ENCODE data around the gene NFE2L1. TPM values are rescaled to one million over a fixed set of nuclear protein-coding genes. Genes with fewer than 3 reads are reported as not detected.

The NFE2L1 gene
- total and polyA plus RNA-seq, 2 experiments from 2014 or later: 42.4 to 86.4 TPM

GRCh38 chr17:48004983-48005382 lies 43.2 kb upstream of the NFE2L1 start:
- H3K4me1 ChIP-seq (ENCODE audit: insufficient read depth): peaks cover 15% of the 10 kb centered on the region

GRCh38 chr17:48006936-48007709 lies 41.0 kb upstream of the NFE2L1 start:
- H3K79me2 ChIP-seq: no peaks in the 10 kb centered on the region
- peaks cover 22% of the 10 kb centered on the region for H3K4me1 ChIP-seq (ENCODE audit: insufficient read depth)
- H3K4me3 ChIP-seq: no peak overlapping the region
- H3K9me2 ChIP-seq (replicated peaks; ENCODE audit: insufficient read depth): no peaks in the 10 kb centered on the region
- H4K20me1 ChIP-seq (ENCODE audit: insufficient read depth, poor library complexity, severe bottlenecking): no peaks in the 10 kb centered on the region
- no peak overlapping the region for H3K4me2 ChIP-seq
- TF ChIP-seq CTCF (IDR thresholded peaks at IDR 0.05; ENCODE audit: poor library complexity) (no peak), EZH2 (IDR thresholded peaks at IDR 0.05; ENCODE audit: borderline replicate concordance) (no peak), EZH2phosphoT487 (IDR thresholded peaks at IDR 0.05; ENCODE audit: low read depth, severe bottlenecking, unreplicated experiment) (no peak)
- no peaks in the 10 kb centered on the region for H3K9me3 ChIP-seq (ENCODE audit: low read depth)
- DNase-seq (ENCODE audit: low spot score): no peak
- H3K27ac ChIP-seq: no peak overlapping the region
- 83% methylated on average over 12 of the region's 12 CpGs for WGBS (ENCODE audit: low lambda C conversion rate, missing lambda C conversion rate)
- no peaks in the 10 kb centered on the region for H3K27me3 ChIP-seq
- no peak overlapping the region for H2AFZ ChIP-seq
- no peaks in the 10 kb centered on the region for H3K36me3 ChIP-seq (replicated peaks; ENCODE audit: insufficient read depth, low read depth)

More at GRCh38 chr17:48004983-48005382, 43.2 kb upstream of the NFE2L1 start:
- TF ChIP-seq EZH2 (IDR thresholded peaks at IDR 0.05; ENCODE audit: borderline replicate concordance) (no peak), EZH2phosphoT487 (IDR thresholded peaks at IDR 0.05; ENCODE audit: low read depth, severe bottlenecking, unreplicated experiment) (no peak), CTCF (IDR thresholded peaks at IDR 0.05; ENCODE audit: poor library complexity) (no peak)
- Histone ChIP-seq H3K4me3 (no peak overlapping the region), H2AFZ (no peak overlapping the region), H3K79me2 (no peaks in the 10 kb centered on the region), H3K9me2 (replicated peaks; ENCODE audit: insufficient read depth) (no peaks in the 10 kb centered on the region), H3K36me3 (replicated peaks; ENCODE audit: insufficient read depth, low read depth) (no peaks in the 10 kb centered on the region), H3K4me2 (no peak overlapping the region), H3K27ac (no peak overlapping the region), H3K27me3 (no peaks in the 10 kb centered on the region), H4K20me1 (ENCODE audit: insufficient read depth, poor library complexity, severe bottlenecking) (no peaks in the 10 kb centered on the region), H3K9me3 (ENCODE audit: low read depth) (no peaks in the 10 kb centered on the region)
- 27% methylated on average over 3 of the region's 3 CpGs for WGBS (ENCODE audit: low lambda C conversion rate, missing lambda C conversion rate)
- no peak for DNase-seq (ENCODE audit: low spot score)

GRCh38 chr17:48010193-48010592 lies 38.0 kb upstream of the NFE2L1 start:
- 97% methylated on average over 3 of the region's 3 CpGs for WGBS (ENCODE audit: low lambda C conversion rate, missing lambda C conversion rate)
- no peaks in the 10 kb centered on the region for H3K9me3 ChIP-seq (ENCODE audit: low read depth)
- peaks cover 11% of the 10 kb centered on the region for H3K27me3 ChIP-seq
- H3K36me3 ChIP-seq (replicated peaks; ENCODE audit: insufficient read depth, low read depth): no peaks in the 10 kb centered on the region
- no peaks in the 10 kb centered on the region for H4K20me1 ChIP-seq (ENCODE audit: insufficient read depth, poor library complexity, severe bottlenecking)
- H3K79me2 ChIP-seq: no peaks in the 10 kb centered on the region
- no peak overlapping the region for H3K4me2 ChIP-seq
- H3K4me3 ChIP-seq: no peak overlapping the region
- H3K9me2 ChIP-seq (replicated peaks; ENCODE audit: insufficient read depth): no peaks in the 10 kb centered on the region
- H3K4me1 ChIP-seq (ENCODE audit: insufficient read depth): peaks cover 21% of the 10 kb centered on the region
- TF ChIP-seq CTCF (IDR thresholded peaks at IDR 0.05; ENCODE audit: poor library complexity): no peak
- no peak for TF ChIP-seq EZH2 (IDR thresholded peaks at IDR 0.05; ENCODE audit: borderline replicate concordance)
- TF ChIP-seq EZH2phosphoT487 (IDR thresholded peaks at IDR 0.05; ENCODE audit: low read depth, severe bottlenecking, unreplicated experiment): no peak
- no peak for DNase-seq (ENCODE audit: low spot score)
- no peak overlapping the region for H2AFZ ChIP-seq
- no peak overlapping the region for H3K27ac ChIP-seq

Data from hepatocyte (in vitro differentiated cells).